HG02885 (cell line): Measurements from ENCODE around the gene MAST4.
A peak's percentile ranks its signal among the peaks of the same experiment; 100 is the strongest.
"Not testable (repeated sequence)": the region's sequence is repeated elsewhere in the genome, so short reads cannot be mapped to it uniquely, and the experiment has no call there.

Experiments
- ATAC-seq: cut with Tn5 transposase; IDR thresholded peaks from one replicate; pipeline ENCODE4 v1.9.1; 2021; ENCODE audit warnings: mild to moderate bottlenecking; ENCODE audit not compliant: unreplicated experiment, poor library complexity

Gene MAST4

DNA sequence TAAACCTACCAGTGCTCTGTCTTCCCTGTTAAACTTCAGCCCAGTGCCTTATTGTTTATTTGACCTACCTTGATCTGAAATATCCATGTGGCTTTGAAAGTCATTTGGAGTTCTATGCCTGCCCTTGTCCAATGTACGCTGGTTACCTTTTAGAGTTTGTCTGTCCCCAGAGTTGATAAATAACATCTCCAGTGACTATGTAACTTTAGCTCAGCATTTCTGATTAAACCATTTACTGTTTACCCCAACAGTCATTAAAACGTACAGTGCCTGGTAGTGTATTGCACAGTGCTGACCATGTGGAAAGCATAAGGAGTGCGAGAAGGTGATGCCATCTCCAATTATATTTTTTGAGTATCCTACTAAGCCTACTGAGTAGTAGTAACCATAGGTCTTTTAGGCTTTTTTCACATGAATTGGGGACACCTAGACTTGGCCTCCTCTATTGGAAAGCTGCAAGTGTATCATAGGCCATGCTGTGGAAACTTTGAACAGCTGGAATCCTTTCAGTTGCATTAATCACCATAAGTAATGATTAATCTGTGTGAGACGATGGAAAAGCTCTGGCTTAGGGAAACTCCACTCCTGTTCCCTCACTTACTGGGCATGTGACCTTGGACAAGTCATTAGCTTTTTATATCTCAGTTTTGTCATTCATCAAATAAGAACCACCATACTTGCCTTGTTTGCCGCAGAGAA lies 93.5 kb downstream of the MAST4 start:
- no peak for ATAC-seq

- no peak for ATAC-seq
Observed at GRCh38 chr5:66694036-66694435, 97.8 kb downstream of the MAST4 start.

DNA sequence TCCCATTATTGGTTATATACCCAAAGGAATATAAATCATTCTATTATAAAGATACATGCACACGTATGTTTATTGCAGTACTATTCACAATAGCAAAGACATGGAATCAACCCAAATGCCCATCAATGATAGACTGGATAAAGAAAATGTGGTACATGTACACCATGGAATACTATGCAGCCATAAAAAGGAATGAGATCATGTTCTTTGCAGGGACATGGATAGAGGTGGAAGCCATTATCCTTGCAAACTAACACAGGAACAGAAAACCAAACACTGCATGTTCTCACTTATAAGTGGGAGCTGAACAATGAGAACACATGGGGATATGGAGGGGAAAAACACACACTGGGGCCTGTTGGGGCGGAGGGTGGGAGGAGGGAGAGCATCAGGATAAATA lies 99.6 kb downstream of the MAST4 start:
- not testable (repeated sequence) for ATAC-seq

- ATAC-seq = no peak
Observed at GRCh38 chr5:66697796-66698564, 101.8 kb downstream of the MAST4 start.

GRCh38 chr5:66701244-66701643 lies 105.1 kb downstream of the MAST4 start:
- ATAC-seq = peak; percentile 78

- no peak for ATAC-seq
Observed at GRCh38 chr5:66702426-66702825, 106.2 kb downstream of the MAST4 start.

- ATAC-seq = no peak
Observed at GRCh38 chr5:66704790-66705425, 108.7 kb downstream of the MAST4 start.

DNA sequence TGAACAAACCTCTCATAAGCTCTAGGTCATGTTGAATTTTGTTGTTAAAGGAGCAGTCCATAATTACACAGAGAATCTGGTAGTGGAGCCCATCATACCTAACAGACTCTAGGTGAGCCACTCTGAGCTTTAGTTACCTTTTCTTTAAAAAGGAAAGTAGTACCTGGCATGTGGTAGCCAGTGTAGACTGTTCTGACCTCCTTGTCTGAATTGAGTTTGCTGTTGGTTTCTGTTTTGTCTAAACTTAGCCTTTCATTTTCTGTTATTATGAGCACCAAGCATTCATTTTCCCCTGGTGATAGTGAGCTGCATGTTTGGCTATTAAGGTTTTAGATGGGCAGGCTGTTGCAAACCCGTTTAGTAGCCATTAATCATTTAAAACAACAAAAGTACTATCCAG lies 112.2 kb downstream of the MAST4 start:
- ATAC-seq = peak; percentile 73

GRCh38 chr5:66710557-66711088 lies 114.4 kb downstream of the MAST4 start:
- no peak for ATAC-seq

GRCh38 chr5:66713998-66714397 lies 117.8 kb downstream of the MAST4 start:
- ATAC-seq = peak; percentile 72

DNA sequence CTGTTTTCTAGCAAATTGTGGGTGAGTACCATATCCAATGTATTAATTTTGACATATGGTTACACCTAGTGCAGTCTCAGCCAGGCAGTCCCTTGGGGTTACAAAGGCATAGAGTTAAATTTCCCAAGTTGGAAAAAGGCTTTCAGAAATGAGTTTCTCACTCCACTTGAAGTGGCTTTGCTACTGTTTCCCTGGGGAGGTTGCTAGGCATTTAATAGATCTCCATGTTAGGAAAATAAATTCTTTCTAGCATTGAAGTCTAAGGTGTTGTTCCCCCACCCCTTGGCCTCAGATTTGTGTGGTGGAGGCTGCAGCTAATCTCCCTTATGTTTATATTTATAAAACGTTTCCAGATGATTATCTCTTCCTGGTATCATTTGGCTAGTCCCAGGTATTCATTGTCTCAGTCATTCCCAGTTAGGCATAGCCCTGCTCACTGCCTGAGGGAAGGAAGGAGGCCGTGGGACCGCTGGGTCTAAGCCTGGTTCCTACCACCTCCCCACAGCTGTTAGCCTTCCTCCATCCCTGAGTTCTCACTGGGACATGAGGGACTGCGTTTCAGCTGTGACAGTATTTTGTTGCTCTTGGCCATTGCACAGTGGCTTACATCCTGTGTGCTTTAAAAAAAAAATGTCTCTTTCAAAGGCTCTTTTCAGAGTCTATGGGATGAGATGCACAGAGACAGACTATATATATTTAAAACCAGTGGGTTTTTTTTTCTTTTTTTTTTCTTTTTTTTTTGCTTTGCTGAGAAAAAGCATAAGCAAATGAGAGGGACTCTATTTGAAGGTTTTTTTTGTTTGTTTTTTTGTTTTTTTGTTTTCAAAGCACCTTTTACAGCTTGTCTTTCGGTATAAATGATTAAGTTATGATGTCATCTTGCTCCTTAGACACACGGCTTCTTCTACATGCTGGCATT lies 121.5 kb downstream of the MAST4 start:
- ATAC-seq = no peak

GRCh38 chr5:66718374-66719002 lies 122.3 kb downstream of the MAST4 start:
- ATAC-seq = no peak

DNA sequence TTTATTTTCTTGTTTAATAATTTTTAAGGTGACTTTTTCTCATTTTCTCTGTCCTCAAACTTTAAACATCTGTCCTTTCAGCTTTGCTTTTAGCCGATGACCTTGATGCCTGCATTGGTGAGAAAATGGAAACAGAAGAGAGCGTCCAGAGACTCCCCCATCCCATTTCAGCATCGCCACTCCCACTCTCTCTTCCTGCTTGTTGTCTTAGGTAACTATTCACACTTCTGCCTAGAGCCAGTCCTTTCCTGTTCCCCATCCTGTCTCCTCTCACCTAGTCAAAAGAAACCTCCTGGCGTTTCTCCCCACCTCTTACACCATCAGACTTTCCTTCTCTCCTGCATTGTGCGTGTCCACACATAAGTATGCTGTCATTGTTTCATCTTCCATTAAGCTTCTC lies 124.6 kb downstream of the MAST4 start:
- ATAC-seq = no peak

- no peak for ATAC-seq
Observed at GRCh38 chr5:66722686-66723085, 126.5 kb downstream of the MAST4 start.

- no peak for ATAC-seq
Observed at GRCh38 chr5:66724349-66725139, 128.4 kb downstream of the MAST4 start.

DNA sequence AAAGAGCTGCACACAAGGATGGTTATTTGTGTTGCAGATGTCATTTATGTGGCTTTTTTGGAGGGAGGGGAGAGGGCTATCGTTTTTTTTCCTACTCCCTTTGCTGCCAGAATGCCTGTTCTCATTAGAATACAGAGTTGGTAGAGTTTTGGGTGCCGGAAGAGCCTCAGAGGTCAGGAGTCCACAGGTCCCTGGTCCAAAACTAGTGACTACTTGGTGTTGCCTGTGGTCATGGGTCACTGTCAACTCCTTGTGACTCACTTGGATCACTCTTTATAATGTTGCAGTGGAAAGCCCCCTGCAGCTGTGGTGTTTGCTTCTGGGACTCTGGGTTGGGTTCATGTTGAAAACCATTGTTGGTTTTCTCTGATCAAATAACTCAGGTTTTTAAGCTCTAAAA lies 131.4 kb downstream of the MAST4 start:
- no peak for ATAC-seq

GRCh38 chr5:66728049-66728448 lies 131.9 kb downstream of the MAST4 start:
- no peak for ATAC-seq

DNA sequence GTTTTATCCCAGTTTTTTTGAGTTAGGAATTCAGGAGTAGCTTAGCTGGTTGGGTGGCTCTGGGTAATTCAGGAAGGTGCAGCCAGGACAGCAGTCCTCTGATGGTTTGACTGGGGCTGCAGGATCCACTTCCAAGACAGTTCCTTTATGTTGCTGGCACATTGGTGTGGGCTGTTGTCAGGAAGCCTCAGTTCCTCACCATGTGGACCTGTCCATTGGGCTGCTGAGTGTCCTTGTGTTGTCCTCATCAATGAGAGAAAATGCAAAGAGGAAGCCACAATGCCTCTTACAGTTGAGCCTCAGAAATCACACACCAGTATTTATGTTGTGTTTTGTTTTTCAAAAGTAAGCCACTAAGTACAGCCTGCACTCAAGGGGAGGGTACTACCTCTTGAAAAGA lies 140.9 kb downstream of the MAST4 start:
- no peak for ATAC-seq

DNA sequence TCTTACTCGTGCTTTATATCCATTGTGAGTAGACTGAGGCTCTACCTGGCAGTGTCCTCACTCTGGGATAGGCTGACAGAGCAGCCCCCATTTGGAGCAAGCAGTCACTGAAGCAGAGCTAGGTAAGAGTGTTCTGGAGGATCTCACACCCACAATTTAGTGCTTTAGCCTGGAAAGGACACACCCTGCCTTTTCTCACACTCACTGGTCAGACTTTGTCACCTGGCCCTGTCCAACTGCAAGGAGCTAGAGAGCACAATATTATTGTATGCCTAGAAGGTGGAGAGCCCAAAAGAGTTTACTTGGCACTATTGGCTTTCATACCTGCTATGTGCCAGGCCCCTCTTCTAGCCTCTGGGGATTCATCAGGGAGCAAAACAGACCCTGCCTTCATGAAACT lies 141.9 kb downstream of the MAST4 start:
- ATAC-seq = no peak
